HL-60 (cell line): ENCODE results near the gene TICAM1.

Experiments
- GABPA ChIP-seq: IDR thresholded peaks from 2 replicates; pipeline ENCODE4 v1.6.1; 2012; ENCODE audit warnings: low read depth
- POLR2AphosphoS5 ChIP-seq: IDR thresholded peaks from 2 replicates; pipeline ENCODE4 v1.6.1; 2012; ENCODE audit warnings: low read depth
- SPI1 ChIP-seq: IDR thresholded peaks from 2 replicates; pipeline ENCODE4 v1.6.1; 2012; ENCODE audit warnings: low read depth, mild to moderate bottlenecking, borderline replicate concordance
- TF ChIP-seq, protein P1 (sequence below): IDR thresholded peaks from one replicate; pipeline ENCODE4 v1.5.1; 2011; ENCODE audit warnings: low read length, control low read depth, inconsistent platforms; ENCODE audit not compliant: insufficient read depth
- TF ChIP-seq, protein P2 (sequence below): IDR thresholded peaks from 2 replicates; pipeline ENCODE4 v1.6.1; 2012; ENCODE audit warnings: low read depth; ENCODE audit not compliant: insufficient replicate concordance

DNA sequence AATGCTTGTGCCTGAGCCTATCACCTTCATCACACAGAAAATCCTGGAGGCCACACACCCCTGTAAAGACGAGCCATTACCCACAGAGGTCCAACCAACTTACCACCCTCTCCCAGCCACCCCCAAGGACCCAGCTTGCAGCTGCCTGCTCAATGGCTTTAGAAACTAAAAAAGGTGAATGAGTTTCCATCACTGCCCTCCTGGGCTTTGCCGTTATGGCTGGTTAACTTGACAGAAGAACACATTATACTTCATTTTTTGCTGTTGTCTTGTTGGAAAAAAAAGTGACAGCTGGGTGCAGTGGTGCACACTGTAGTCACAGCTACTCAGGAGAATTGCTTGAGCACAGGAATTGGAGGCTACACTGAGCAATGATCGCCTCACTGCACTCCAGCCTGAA lies 57.4 kb downstream of the TICAM1 start:
- TF ChIP-seq POLR2AphosphoS5 (no peak), GABPA (no peak), SPI1 (no peak)
- TF ChIP-seq, protein P1, sequence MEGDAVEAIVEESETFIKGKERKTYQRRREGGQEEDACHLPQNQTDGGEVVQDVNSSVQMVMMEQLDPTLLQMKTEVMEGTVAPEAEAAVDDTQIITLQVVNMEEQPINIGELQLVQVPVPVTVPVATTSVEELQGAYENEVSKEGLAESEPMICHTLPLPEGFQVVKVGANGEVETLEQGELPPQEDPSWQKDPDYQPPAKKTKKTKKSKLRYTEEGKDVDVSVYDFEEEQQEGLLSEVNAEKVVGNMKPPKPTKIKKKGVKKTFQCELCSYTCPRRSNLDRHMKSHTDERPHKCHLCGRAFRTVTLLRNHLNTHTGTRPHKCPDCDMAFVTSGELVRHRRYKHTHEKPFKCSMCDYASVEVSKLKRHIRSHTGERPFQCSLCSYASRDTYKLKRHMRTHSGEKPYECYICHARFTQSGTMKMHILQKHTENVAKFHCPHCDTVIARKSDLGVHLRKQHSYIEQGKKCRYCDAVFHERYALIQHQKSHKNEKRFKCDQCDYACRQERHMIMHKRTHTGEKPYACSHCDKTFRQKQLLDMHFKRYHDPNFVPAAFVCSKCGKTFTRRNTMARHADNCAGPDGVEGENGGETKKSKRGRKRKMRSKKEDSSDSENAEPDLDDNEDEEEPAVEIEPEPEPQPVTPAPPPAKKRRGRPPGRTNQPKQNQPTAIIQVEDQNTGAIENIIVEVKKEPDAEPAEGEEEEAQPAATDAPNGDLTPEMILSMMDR, result no peak
- TF ChIP-seq, protein P2, sequence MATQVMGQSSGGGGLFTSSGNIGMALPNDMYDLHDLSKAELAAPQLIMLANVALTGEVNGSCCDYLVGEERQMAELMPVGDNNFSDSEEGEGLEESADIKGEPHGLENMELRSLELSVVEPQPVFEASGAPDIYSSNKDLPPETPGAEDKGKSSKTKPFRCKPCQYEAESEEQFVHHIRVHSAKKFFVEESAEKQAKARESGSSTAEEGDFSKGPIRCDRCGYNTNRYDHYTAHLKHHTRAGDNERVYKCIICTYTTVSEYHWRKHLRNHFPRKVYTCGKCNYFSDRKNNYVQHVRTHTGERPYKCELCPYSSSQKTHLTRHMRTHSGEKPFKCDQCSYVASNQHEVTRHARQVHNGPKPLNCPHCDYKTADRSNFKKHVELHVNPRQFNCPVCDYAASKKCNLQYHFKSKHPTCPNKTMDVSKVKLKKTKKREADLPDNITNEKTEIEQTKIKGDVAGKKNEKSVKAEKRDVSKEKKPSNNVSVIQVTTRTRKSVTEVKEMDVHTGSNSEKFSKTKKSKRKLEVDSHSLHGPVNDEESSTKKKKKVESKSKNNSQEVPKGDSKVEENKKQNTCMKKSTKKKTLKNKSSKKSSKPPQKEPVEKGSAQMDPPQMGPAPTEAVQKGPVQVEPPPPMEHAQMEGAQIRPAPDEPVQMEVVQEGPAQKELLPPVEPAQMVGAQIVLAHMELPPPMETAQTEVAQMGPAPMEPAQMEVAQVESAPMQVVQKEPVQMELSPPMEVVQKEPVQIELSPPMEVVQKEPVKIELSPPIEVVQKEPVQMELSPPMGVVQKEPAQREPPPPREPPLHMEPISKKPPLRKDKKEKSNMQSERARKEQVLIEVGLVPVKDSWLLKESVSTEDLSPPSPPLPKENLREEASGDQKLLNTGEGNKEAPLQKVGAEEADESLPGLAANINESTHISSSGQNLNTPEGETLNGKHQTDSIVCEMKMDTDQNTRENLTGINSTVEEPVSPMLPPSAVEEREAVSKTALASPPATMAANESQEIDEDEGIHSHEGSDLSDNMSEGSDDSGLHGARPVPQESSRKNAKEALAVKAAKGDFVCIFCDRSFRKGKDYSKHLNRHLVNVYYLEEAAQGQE, result no peak
